Kasumi-1 (cell line): Measurements from ENCODE around the gene MUC3A.
"Not testable (repeated sequence)": the region's sequence is repeated elsewhere in the genome, so short reads cannot be mapped to it uniquely, and the experiment has no call there.

Experiments
- DNase-seq, 2 experiments: peaks; one replicate each; lab custom pipeline; 2025; lab: John Stamatoyannopoulos, UW

MUC3A gene

DNA sequence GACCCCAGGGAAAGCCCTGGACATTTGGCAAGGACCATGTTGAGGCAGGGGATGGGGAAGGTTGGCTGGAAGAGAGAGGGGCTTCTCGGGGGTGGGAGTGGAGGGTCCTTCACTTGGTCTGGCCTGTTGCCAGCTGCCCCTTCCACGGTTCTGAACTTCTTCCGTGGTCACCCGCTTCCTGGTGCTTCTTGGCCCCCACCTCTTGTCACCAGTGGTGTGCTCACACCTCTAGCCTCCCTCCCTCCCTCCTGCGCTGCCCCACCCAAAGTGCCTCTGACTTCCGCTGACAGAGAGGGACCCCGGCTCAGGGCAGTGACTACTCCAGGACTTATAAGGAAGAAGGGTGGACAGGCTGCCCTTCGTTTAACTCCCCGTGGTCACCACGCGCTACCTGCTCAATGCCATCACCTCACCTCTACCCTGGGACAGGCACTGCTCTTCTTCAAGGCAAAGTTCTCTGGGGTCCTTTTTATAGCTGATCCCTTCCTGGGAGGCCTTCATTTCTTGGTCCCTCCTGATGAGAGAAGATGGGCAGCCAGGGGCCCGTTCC is 19.8 kb downstream of the MUC3A start, which contains the start of gene MUC12:
TSS of gene MUC12 (plus strand) at position 500 of the 550 bp plus-strand sequence. CDS start 58 bp downstream, outside the sequence.
- no peak for DNase-seq

DNA sequence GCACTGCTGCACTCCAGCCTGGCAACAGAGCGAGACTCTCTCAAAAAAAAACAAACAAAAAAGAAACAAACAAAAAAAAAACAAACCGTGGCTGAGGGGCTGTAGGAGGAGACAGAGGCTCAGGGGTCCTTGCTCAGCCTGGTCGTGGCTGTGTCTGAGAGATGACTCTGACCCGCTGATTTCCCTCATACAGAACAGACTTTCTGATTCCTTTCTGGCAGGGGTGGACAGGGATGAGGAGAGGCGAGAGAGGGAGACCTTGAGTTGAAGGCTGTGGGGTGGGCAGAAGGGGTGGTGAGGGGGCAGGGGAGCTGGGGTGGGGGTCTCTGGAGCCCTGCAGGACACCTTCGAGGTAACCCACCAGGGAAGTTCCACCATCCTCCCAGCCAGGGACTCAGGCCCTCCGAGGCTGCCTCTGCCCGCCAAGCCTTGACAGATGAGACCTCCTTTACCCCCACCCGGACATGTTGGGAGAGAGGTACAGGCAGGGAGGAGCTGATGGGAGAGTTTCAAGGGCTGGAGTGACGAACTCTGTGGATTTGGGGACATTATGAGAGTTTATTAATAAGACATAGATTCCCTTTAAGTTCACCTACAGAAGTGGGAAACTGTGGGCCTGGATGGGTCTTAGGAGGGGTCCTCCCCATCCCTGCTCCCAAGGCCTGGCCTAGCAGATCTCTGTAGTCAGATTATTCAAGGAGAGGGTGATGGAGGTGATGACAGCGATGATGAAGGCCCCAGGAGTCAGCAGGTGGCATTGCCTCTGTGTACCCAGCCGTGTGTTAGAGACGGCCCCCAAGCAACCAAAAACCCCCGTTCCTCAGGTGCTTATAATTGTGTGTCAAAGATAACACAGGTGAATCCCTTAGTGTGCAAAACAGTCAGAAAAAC is 22.0 kb downstream of the MUC3A start:
- DNase-seq = no peak

DNA sequence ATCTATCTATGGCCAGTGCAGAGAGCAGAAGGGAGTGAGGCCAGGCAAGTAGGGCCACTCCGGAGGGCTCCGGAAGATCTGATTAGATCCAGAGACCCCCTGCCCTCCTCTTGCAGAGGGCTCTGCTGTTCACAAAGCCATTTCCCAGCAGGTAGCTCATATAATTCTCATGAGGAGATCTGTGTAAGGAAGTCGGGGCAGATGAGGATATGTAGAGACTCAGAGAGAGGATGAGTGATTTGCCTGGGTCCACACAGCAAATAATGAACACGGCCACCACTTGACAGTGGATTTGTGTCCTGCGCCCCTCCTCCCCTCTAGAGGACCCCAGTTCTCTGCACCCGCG is 22.6 kb downstream of the MUC3A start:
- no peak for DNase-seq

DNA sequence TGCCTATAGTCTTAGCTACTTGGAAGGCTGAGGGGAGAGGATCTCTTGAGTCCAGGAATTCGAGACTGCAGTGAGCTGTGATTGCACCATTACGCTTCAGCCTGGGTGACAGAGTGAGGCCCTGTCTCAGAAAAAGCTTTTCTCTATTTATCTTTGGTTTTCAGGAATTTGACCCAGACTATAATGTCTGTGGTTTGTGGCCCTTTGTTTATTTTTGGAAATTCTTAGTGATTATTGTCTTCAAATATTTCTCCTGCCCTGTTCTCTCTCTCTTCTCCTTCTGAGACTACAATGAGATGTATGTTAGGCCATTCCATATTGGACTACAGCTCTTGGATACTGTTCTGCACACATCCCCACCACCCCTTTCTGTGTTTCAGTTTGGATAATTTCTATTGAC is 24.7 kb downstream of the MUC3A start:
- DNase-seq = no peak

DNA sequence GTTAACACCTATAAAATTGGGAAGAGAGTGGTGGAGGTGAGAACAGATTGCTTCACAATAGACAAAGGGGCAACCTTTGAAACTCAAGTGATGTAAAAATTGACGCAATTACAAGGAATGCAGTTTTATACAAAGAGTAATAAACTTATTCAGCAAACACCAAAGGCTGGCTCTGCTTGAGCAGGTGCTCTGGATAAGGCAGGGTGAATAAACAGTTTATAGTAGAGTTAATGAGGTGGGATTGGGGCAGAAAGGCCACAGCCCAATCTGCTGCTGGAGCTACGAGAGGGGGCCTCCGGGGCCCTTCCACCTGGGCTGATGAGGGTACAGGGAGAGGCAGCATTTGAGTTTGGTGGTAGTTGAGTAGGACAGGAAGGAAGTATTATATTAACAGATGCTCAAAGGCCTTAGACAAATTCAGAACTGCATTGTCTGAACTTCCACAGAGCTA is 26.1 kb downstream of the MUC3A start:
- no peak for DNase-seq

DNA sequence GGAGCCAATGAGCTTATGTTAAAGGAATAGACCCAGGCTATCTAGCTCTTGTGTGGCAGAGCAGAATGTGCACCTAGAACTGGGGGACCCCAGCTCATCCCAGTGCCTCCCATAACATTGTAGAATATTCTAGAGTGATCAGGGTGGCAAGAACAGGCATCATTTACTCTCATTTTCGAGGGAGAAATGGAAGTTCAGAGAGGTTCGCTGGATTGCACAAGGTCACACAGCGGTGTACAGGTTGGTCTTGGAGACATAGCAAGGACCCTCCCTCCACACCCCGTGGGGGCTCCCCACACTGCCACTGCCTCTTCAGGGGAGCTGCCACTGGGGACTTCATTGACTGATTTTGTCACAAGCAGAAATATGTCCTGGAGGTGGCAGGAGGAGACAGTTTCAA is 29.0 kb downstream of the MUC3A start:
- no peak for DNase-seq

DNA sequence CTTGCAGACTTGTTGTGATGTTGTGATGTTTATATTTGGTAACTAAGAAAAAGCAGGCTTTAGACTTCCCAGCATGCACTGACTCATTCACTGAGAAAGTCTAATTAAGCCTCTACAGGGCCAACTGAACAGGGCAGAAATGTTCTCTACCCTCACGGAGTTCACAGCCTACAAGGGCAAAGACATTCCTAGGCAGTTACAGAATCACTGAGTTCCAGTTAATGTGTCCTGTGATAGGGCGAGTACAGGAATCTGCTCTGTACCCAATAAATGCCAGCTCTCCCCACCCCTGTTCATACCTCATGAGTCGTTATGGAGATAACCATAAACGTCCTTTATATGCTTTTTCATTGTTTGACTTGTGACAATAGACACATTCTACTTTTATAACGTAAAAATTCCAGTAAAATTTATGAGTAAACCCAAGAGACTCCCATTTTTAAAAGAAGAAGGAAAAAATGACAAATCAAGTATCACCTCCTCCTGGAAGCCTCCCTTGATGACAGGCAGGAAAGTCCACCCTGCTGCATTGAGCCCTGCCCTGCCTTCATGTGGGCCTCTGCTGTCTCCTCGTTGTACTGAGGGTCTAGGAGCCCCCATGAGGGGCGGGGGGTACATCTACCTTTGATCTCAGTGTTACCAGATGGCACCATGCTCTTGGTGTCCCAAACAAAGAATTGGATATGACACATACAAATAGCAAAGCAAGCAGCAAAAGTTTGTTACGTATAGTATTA is 34.3 kb downstream of the MUC3A start:
- no peak for DNase-seq

DNA sequence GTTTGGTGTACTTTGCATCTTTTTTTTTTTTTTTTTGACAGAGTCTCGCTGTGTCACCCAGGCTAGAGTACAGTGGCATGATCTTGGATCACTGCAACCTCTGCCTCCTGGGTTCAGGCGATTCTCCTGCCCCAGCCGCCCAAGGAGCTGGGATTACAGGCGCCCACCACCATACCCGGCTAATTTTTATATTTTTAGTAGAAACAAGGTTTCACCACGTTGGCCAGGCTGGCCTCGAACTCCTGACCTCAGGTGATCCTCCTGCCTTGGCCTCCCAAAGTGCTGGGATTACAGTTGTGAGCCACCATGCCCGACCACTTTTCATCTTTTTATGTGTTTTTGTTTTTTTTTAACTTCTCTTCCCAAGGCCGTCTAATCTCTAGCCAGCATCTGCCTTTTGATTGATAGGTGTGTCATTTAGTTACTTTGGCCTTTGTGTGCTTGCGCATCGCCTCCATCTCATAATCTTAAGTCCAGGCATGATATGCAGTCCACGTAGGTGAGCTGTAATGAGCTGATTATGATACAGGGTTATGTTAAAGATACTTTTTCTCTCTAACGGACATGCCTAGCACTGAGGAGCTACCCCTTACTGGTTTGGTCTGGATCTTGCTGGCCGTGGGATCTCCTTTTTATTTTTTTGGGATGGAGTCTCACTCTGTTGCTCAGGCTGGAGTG is 35.0 kb downstream of the MUC3A start:
- DNase-seq = not testable (repeated sequence)

DNA sequence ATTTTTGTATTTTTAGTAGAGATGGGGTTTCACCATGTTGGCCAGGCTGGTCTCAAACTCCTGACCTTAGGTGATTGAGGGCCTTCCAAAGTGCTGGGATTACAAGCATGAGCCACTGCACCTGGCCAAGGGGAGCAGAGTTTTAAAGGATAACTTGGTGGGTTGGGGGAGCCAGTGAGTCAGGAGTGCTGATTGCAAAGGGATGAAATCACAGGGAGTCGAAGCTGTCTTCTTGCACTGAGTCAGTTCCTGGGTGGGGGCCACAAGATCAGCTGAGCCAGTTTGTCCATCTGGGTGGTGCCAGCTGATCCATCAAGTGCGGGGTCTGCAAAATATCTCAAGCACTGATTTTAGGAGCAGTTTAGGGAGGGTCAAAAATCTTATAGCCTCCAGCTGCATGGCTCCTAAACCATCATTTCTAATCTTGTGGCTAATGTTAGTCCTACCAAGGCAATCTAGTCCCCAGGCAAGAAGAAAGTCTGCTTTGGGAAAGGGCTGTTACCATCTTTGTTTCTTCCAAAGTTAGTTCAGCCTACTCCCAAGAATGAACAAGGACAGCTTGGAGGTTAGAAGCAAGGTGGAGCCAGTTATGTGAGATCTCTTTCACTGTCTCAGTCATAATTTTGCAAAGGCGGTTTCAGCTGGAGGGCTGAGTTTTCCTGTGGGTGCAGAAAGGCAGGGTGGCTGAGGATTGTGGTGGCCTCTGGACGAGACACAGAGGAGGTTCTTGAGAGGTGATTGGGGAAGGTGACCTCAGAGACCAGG is 35.9 kb downstream of the MUC3A start:
- DNase-seq = not testable (repeated sequence)

DNA sequence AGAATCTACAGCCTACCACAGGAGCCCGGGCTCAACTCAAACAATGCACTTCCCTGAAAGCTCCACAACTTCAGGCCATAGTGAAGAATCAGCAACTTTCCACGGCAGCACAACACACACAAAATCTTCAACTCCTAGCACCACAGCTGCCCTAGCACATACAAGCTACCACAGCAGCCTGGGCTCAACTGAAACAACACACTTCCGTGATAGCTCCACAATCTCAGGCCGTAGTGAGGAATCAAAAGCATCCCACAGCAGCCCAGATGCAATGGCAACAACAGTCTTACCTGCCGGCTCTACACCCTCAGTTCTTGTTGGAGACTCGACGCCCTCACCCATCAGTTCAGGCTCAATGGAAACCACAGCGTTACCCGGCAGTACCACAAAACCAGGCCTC is 42.3 kb downstream of the MUC3A start:
- no peak for DNase-seq

DNA sequence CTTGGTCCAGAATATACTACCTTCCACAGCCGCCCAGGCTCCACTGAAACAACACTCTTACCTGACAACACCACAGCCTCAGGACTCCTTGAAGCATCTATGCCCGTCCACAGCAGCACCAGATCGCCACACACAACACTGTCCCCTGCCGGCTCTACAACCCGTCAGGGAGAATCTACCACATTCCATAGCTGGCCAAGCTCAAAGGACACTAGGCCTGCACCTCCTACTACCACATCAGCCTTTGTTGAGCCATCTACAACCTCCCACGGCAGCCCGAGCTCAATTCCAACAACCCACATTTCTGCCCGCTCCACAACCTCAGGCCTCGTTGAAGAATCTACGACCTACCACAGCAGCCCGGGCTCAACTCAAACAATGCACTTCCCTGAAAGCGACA is 42.9 kb downstream of the MUC3A start:
- not testable (repeated sequence) for DNase-seq

DNA sequence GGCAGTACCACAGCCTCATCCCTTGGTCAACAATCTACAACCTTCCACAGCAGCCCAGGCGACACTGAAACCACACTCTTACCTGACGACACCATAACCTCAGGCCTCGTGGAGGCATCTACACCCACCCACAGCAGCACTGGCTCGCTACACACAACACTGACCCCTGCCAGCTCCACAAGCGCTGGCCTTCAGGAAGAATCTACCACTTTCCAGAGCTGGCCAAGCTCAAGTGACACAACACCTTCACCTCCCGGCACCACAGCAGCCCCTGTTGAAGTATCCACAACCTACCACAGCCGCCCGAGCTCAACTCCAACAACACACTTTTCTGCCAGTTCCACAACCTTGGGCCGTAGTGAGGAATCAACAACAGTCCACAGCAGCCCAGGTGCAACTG is 45.3 kb downstream of the MUC3A start:
- not testable (repeated sequence) for DNase-seq

DNA sequence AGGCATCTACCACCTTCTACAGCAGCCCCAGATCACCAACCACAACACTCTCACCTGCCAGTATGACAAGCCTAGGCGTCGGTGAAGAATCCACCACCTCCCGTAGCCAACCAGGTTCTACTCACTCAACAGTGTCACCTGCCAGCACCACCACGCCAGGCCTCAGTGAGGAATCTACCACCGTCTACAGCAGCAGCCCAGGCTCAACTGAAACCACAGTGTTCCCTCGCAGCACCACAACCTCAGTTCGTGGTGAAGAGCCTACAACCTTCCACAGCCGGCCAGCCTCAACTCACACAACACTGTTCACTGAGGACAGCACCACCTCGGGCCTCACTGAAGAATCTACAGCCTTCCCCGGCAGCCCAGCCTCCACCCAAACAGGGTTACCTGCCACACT is 49.2 kb downstream of the MUC3A start:
- not testable (repeated sequence) for DNase-seq

DNA sequence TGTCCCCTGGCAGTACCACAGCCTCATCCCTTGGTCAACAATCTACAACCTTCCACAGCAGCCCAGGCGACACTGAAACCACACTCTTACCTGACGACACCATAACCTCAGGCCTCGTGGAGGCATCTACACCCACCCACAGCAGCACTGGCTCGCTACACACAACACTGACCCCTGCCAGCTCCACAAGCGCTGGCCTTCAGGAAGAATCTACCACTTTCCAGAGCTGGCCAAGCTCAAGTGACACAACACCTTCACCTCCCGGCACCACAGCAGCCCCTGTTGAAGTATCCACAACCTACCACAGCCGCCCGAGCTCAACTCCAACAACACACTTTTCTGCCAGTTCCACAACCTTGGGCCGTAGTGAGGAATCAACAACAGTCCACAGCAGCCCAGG is 50.0 kb downstream of the MUC3A start:
- DNase-seq = not testable (repeated sequence)

DNA sequence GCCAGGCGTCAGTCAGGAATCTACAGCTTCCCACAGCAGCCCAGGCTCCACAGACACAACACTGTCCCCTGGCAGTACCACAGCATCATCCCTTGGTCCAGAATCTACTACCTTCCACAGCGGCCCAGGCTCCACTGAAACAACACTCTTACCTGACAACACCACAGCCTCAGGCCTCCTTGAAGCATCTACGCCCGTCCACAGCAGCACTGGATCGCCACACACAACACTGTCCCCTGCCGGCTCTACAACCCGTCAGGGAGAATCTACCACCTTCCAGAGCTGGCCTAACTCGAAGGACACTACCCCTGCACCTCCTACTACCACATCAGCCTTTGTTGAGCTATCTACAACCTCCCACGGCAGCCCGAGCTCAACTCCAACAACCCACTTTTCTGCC is 50.7 kb downstream of the MUC3A start:
- DNase-seq = not testable (repeated sequence)

DNA sequence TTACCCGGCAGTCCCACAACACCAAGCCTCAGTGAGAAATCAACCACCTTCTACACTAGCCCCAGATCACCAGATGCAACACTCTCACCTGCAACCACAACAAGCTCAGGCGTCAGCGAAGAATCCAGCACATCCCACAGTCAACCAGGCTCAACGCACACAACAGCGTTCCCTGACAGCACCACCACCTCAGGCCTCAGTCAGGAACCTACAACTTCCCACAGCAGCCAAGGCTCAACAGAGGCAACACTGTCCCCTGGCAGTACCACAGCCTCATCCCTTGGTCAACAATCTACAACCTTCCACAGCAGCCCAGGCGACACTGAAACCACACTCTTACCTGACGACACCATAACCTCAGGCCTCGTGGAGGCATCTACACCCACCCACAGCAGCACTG is 53.0 kb downstream of the MUC3A start:
- DNase-seq = not testable (repeated sequence)

DNA sequence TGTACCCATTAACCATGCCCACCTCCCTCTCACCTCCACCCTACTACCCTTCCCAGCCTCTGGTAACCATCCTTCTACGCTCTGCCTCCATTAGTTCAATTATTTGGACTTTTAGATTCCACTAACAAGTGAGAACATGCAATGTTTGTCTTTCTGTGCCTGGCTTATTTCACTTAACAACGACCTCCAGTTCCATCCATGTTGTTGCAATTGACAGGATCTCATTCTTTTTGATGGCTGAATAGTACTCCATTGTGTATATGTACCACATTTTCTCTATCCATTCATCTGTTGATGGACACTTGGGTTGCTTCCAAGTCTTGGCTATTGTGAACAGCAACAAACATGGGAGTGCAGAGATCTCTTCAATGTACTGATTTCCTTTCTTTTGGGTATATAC is 58.0 kb downstream of the MUC3A start:
- not testable (repeated sequence) for DNase-seq

DNA sequence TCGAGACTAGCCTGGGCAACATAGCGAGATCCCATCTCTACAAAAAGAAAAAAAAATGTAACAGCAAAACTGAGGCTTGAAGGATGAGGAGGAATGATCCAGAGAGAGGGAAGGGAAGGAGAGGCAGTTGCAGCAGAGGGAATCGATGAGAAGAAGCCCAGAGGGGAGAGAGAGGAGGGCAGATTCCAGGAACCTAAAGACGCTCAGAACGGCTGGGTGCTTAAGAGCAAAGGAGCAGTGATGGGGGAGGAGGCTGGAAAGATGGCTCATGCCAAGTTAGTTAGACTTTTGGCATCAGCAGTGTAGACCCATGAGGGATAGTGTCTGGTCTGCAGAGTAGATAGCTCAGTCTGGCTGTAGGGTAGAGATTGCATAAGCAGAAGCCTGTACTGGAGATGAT is 60.3 kb downstream of the MUC3A start:
- no peak for DNase-seq

DNA sequence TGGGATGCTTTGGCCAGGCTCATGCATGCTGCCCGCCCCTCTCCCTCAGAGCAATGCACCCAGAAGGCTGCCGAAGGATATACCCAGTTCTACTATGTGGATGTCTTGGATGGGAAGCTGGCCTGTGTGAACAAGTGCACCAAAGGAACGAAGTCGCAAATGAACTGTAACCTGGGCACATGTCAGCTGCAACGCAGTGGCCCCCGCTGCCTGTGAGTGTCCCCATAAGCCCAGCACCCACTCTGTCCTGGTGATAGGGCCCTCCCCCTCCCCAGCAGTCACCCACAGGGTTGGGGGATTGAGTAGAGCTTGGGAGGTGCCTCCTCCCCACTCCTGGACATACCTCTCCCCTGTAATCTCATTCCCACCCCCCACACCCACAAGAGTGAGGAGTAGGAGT is 63.6 kb downstream of the MUC3A start:
- DNase-seq = no peak

DNA sequence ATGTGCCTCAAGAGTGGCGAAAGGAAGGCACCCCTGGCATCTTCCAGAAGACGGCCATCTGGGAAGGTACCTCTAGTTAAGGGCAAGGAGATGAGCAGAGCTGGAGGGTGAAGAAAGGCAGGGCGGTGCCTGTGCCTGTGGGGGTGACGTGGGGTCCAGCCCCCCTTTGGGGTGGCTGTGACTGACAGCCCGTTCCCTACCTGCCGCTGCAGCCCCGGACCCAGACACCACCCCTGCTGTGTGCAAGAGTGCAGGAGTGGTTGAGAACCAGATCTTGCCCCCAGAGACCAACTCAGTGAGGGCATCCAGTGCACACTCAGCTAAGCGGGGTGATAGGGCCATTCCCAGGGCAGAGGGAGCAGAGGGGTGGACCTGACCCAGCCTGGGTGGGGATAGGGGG is 66.3 kb downstream of the MUC3A start:
- no peak for DNase-seq

DNA sequence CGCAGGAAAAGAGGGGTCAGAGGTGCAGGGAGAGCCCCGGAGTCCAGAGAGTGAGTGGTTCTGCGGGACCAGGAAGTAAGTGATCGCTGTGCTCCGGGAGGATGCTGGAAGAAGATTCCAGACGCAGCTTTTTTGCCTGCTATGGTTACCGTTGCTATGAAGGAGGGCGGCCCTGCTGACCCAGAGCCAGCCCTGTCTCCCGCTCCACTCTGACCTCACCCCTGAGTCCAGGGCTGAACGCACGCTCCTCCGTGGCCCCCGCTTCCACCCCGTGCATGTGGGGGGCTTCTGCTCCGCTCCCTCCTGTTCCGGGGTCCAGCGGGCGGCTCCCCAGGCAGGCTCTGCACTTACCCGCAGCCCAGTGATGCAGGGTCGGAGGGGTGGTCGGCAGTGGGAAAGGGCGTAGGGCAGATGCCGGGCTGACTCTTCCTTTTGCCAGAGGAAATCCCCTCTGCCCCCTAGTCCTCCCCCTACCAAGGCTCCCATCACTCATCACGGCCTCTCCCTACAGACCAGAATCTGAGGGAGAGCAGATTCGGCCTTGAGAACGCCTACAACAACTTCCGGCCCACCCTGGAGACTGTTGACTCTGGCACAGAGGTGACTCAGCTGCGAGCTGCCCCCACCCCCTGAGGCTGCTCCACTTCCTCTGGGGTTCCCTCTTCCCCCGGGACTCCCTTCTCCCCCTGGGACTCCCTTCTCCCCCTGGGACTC is 67.9 kb downstream of the MUC3A start:
- DNase-seq = peak; percentile 53 to 72
